Prostate gland (tissue), 2 donors: Measurements from ENCODE around the gene BAG5. TPM values are rescaled to one million over a fixed set of nuclear protein-coding genes. Genes with fewer than 3 reads are reported as not detected.

Source experiments
- DNase-seq: peaks from one replicate; pipeline ENCODE4 v3.0.0-alpha.2; 2019; ENCODE audit warnings: low spot score
- H3K27ac ChIP-seq, 2 donors: fragments of 200-600 bp; sonication (generic); 2 replicates each; pipeline ENCODE4 v1.5.1; 2017 to 2019
- H3K27me3 ChIP-seq: fragments of 200-600 bp; sonication (generic); replicated peaks from 2 replicates; pipeline ENCODE4 v1.5.1; 2019; ENCODE audit not compliant: insufficient read depth
- H3K36me3 ChIP-seq, 2 donors: fragments of 200-600 bp; sonication (generic); 1 replicate in 1 of 2; 2 replicates in 1 of 2; pipeline versions ENCODE4 v1.5.1 to v1.8.1; 2017 to 2019
- H3K4me1 ChIP-seq: fragments of 200-600 bp; sonication (generic); replicated peaks from 2 replicates; pipeline ENCODE4 v1.5.1; 2019
- H3K4me3 ChIP-seq, 2 donors: fragments of 200-600 bp; sonication (generic); 2 replicates each; pipeline ENCODE4 v1.5.1; 2017 to 2019
- H3K9me3 ChIP-seq: fragments of 200-600 bp; sonication (generic); 2 replicates; pipeline ENCODE4 v1.5.1; 2017
- CTCF ChIP-seq, 4 experiments: fragments of 200-600 bp in 2 of 4; fragments of 450-650 bp in 2 of 4; sonication (generic) in 2 of 4; IDR thresholded peaks; 1 replicate in 3 of 4; 2 replicates in 1 of 4; pipeline ENCODE4 v1.5.1; 2016 to 2019; ENCODE audit warnings: antibody characterized with exemption in 4 of 4, mild to moderate bottlenecking in 2 of 4, moderate library complexity in 2 of 4
- POLR2A ChIP-seq: fragments of 450-650 bp; IDR thresholded peaks from one replicate; pipeline ENCODE4 v1.6.1; 2016; ENCODE audit warnings: antibody characterized with exemption, mild to moderate bottlenecking
- POLR2AphosphoS5 ChIP-seq: sonication (generic); formaldehyde crosslinking; IDR thresholded peaks from one replicate; pipeline ENCODE4 v1.6.1; 2017; ENCODE audit warnings: antibody characterized with exemption
- WGBS: methylation state at CpG from one replicate; pipeline ENCODE4 v1.1.5; 2018; 5-methylcytosine and 5-hydroxymethylcytosine counted together
- intact Hi-C: fragments of 100-400 bp; cut with DNase I; formaldehyde crosslinking; loops from one replicate; pipeline ENCODE4 v1.14.2; 2022
- total RNA-seq, 2 donors: library from RNA; depleted of rRNA; stranded (reverse); fragments of >200 nt; gene quantifications; one replicate each; pipeline ENCODE4 v1.1.0, GENCODE V29; 2016

BAG5 gene
- total RNA-seq, 2 donors from 2014 or later, result 31.2 to 33.3 TPM

DNA sequence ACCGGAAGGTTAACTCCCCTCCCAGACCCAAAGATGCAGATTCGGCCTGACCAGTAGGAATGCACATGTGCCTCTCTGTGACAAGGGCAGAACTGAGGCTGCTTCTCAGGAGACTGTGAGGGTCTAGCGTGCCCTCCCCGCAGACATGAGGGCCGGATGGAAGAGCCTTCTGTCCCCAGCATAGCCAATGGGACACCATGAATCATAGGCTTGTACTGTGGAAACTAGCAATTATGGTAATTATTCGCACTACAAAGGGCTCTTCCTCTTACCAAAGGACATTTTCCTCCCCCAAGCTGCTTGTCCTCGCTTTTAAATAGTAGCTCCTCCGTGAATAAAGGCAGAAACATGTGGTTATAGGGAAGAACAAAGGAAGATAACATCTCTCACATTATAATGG is 6.5 kb upstream of the BAG5 start:
- Histone ChIP-seq H3K4me1 (peaks cover 3% of the 10 kb centered on the region), H3K4me3 (no peak overlapping the region), H3K27ac (no peak overlapping the region), H3K27me3 (no peaks in the 10 kb centered on the region), H3K36me3 (no peaks in the 10 kb centered on the region), H3K9me3 (no peaks in the 10 kb centered on the region)
- intact Hi-C loops, result loop anchor here (10.0 kb wide), 1 partner anchor 146 kb away; the partner anchor contains the start of genes XRCC3 and ZFYVE21
- TF ChIP-seq POLR2AphosphoS5 (no peak), CTCF (IDR thresholded peaks at IDR 0.05) (no peak), POLR2A (no peak)
- WGBS, result 53% methylated on average over 8 of the region's 8 CpGs
- no peak for DNase-seq

GRCh38 chr14:103563844-103564505 is 1.5 kb upstream of the BAG5 start:
- Histone ChIP-seq H3K36me3 (no peaks in the 10 kb centered on the region), H3K27me3 (no peaks in the 10 kb centered on the region), H3K4me1 (peaks cover 7% of the 10 kb centered on the region), H3K4me3 (peak overlapping the region; percentile 88 to 96), H3K9me3 (no peaks in the 10 kb centered on the region), H3K27ac (no peak overlapping the region)
- DNase-seq, result no peak
- TF ChIP-seq POLR2A, result no peak
- TF ChIP-seq POLR2AphosphoS5, result no peak
- TF ChIP-seq CTCF (IDR thresholded peaks at IDR 0.05), result no peak
- intact Hi-C loops, result loop anchor here (10.0 kb wide), 1 partner anchor 151 kb away; the partner anchor contains the start of genes XRCC3 and ZFYVE21
- WGBS, result 59% methylated on average over 21 of the region's 21 CpGs

DNA sequence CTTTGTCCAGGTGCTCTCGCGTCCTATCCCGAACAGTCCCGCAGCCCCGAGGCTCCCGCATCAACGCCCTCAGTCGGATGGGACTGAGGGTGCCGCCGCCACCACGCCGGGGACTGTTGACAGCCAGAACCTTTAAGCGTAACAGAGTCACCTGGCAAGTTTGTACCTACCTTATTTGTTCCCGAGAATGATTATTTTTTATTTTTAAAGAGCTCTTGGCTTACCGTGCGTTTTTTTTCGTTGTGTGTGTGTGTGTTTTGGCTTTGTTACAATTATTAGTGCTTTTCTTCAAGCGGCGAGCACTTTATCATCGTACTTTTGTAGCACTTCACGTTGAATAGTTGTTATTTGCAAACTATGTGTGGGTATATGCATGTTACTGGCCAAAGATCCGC is 766 bp upstream of the BAG5 start:
- Histone ChIP-seq H3K27me3 (no peaks in the 10 kb centered on the region), H3K4me1 (peaks cover 12% of the 10 kb centered on the region), H3K9me3 (no peaks in the 10 kb centered on the region), H3K4me3 (peak overlapping the region; percentile 88 to 96), H3K36me3 (no peaks in the 10 kb centered on the region), H3K27ac (peak overlapping the region; percentile 84 to 97)
- intact Hi-C loops, result loop anchor here (10.0 kb wide), 1 partner anchor 152 kb away; the partner anchor contains the start of genes XRCC3 and ZFYVE21
- no peak for DNase-seq
- no peak for TF ChIP-seq POLR2AphosphoS5
- TF ChIP-seq POLR2A, result no peak
- no peak for TF ChIP-seq CTCF (IDR thresholded peaks at IDR 0.05)
- WGBS, result under 1% methylated on average over 22 of the region's 22 CpGs

GRCh38 chr14:103562179-103562428 is 353 bp downstream of the BAG5 start:
- H3K4me3 ChIP-seq, result peak overlapping the region; percentile 88 to 96
- H3K9me3 ChIP-seq, result no peaks in the 10 kb centered on the region
- peaks cover 14% of the 10 kb centered on the region for H3K4me1 ChIP-seq
- H3K27me3 ChIP-seq, result no peaks in the 10 kb centered on the region
- no peaks in the 10 kb centered on the region for H3K36me3 ChIP-seq
- peak overlapping the region; percentile 84 to 97 for H3K27ac ChIP-seq
- no peak for TF ChIP-seq POLR2AphosphoS5
- intact Hi-C loops, result loop anchor here (10.0 kb wide), 1 partner anchor 153 kb away; the partner anchor contains the start of genes XRCC3 and ZFYVE21
- 0% methylated on average over 23 of the region's 25 CpGs for WGBS
- DNase-seq, result no peak

DNA sequence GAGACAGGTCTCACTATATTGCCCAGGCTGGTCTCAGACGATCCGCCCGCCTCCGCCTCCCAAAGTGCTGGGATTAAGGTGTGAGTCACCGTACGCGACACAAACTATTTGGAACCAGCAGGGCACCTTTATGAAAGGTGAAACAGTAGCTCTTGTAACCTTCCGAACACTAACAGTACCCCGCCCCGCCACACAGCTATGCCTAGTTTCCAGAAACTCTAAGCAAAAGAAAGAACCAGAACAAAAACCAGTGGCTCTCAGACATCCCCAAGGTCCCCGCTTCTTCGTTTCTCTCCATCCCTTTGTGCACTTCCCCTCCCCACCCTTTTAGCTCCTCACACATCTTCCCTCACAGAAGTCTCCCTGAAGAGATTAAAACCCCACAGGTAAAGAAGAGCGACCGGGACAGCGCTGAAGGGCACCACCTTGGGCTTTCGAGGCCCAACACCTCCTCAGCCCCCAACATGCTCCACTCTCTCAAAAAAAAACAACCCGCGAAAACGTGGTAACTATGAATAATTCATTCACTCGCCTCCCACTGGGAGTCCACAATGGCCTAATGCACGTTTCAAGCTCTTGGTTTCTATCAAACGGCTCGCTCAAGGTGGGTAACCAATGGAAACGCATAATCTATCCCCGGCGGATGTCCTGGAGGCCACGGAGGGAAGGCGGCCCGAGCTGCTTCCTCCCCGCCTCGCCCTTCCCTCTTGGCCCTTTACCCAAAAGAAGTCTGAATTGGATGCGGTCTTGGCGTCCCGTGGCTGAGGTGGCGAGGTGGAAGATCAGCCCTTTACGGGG is 877 bp downstream of the BAG5 start:
- H3K27ac ChIP-seq, result peak overlapping the region; percentile 84 to 97
- TF ChIP-seq POLR2AphosphoS5 (no peak), POLR2A (no peak), CTCF (IDR thresholded peaks at IDR 0.05) (no peak)
- 5% methylated on average over 36 of the region's 36 CpGs for WGBS
- no peak for DNase-seq
- H3K27me3 ChIP-seq, result no peaks in the 10 kb centered on the region
- H3K4me3 ChIP-seq, result peak overlapping the region; percentile 88 to 96
- intact Hi-C loops, result loop anchor here (10.0 kb wide), 1 partner anchor 153 kb away; the partner anchor contains the start of genes XRCC3 and ZFYVE21
- no peaks in the 10 kb centered on the region for H3K36me3 ChIP-seq
- H3K9me3 ChIP-seq, result no peaks in the 10 kb centered on the region
- H3K4me1 ChIP-seq, result peaks cover 14% of the 10 kb centered on the region
